Loucy (cell line): ENCODE data around the gene DGUOK.

ENCODE experiments used
- CTCF ChIP-seq: fragments of 200-600 bp; sonication (generic); conservative IDR thresholded peaks from 2 replicates; pipeline ENCODE4 v1.5.1; 2014; ENCODE audit warnings: mild to moderate bottlenecking, antibody characterized with exemption, low read length
- EZH2phosphoT487 ChIP-seq: fragments of 200-600 bp; IDR thresholded peaks from 2 replicates; pipeline ENCODE4 v1.6.1; 2018; ENCODE audit warnings: antibody characterized with exemption, mild to moderate bottlenecking, moderate library complexity, borderline replicate concordance

GRCh38 chr2:73961823-73962615, 35.3 kb downstream of the DGUOK start:
- TF ChIP-seq CTCF (no peak), EZH2phosphoT487 (no peak)
